ENCODE results near the gene ASF1B.

ASF1B gene

GRCh38 chr19:14091081-14091812 lies 45.1 kb downstream of the ASF1B start:
- peak overlapping the region; percentile 92 for H3K27ac Mint-ChIP-seq
- H3K27me3 Mint-ChIP-seq (ENCODE audit: low read depth, poor library complexity) = peaks cover 10% of the 10 kb centered on the region
- TF ChIP-seq, protein P1, sequence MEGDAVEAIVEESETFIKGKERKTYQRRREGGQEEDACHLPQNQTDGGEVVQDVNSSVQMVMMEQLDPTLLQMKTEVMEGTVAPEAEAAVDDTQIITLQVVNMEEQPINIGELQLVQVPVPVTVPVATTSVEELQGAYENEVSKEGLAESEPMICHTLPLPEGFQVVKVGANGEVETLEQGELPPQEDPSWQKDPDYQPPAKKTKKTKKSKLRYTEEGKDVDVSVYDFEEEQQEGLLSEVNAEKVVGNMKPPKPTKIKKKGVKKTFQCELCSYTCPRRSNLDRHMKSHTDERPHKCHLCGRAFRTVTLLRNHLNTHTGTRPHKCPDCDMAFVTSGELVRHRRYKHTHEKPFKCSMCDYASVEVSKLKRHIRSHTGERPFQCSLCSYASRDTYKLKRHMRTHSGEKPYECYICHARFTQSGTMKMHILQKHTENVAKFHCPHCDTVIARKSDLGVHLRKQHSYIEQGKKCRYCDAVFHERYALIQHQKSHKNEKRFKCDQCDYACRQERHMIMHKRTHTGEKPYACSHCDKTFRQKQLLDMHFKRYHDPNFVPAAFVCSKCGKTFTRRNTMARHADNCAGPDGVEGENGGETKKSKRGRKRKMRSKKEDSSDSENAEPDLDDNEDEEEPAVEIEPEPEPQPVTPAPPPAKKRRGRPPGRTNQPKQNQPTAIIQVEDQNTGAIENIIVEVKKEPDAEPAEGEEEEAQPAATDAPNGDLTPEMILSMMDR (IDR thresholded peaks at IDR 0.05) = no peak
- H3K4me3 Mint-ChIP-seq = peak overlapping the region; percentile 95
- H3K9me3 Mint-ChIP-seq = peaks cover 23% of the 10 kb centered on the region
- DNase-seq = peak; percentile 79
- H3K4me1 Mint-ChIP-seq = peaks cover 25% of the 10 kb centered on the region
- H3K36me3 Mint-ChIP-seq (ENCODE audit: low read depth) = peaks cover 50% of the 10 kb centered on the region

- H3K27me3 Mint-ChIP-seq (ENCODE audit: low read depth, poor library complexity) = peaks cover 10% of the 10 kb centered on the region
- H3K4me1 Mint-ChIP-seq = peaks cover 25% of the 10 kb centered on the region
- H3K9me3 Mint-ChIP-seq = peaks cover 23% of the 10 kb centered on the region
- H3K36me3 Mint-ChIP-seq (ENCODE audit: low read depth) = peaks cover 49% of the 10 kb centered on the region
- peak within 1 kb of the TSS; percentile 95 for H3K4me3 Mint-ChIP-seq
- TF ChIP-seq, protein P1 (IDR thresholded peaks at IDR 0.05) = no peak
- H3K27ac Mint-ChIP-seq = peak within 1 kb of the TSS; percentile 92
- DNase-seq = peak; percentile 84
These were observed 45.8 kb downstream of the ASF1B start, which contains the start of gene SAMD1 for GRCh38 chr19:14090509-14091080. Gene SAMD1, minus strand, starts transcription at chr19:14090751.

- Mint-ChIP-seq H3K4me1 (peaks cover 29% of the 10 kb centered on the region), H3K36me3 (ENCODE audit: low read depth) (peaks cover 47% of the 10 kb centered on the region), H3K9me3 (peaks cover 20% of the 10 kb centered on the region), H3K27me3 (ENCODE audit: low read depth, poor library complexity) (peaks cover 10% of the 10 kb centered on the region), H3K4me3 (peak overlapping the region; percentile 88), H3K27ac (no peak overlapping the region)
- TF ChIP-seq, protein P1 (IDR thresholded peaks at IDR 0.05) = no peak
- DNase-seq = peak; percentile 74
These were observed 46.5 kb downstream of the ASF1B start for GRCh38 chr19:14089662-14090508.

DNA sequence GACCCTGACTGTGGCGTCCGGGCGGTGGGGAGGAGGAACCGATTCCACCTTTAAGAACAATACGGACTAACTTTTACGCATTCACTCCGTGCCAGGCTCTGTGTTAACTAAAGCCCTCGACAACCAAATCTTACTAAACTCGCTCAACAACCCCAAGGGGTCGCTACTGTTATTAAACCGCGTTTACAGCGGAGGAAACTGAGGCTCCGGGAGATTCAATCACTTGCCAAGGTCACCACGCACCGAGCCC lies 47.1 kb downstream of the ASF1B start:
- DNase-seq = no peak
- H3K9me3 Mint-ChIP-seq = peaks cover 14% of the 10 kb centered on the region
- H3K4me1 Mint-ChIP-seq = peaks cover 35% of the 10 kb centered on the region
- H3K27ac Mint-ChIP-seq = peak overlapping the region; percentile 50
- TF ChIP-seq, protein P1 (IDR thresholded peaks at IDR 0.05) = no peak
- H3K4me3 Mint-ChIP-seq = peak overlapping the region; percentile 87
- H3K36me3 Mint-ChIP-seq (ENCODE audit: low read depth) = peaks cover 41% of the 10 kb centered on the region
- H3K27me3 Mint-ChIP-seq (ENCODE audit: low read depth, poor library complexity) = peaks cover 14% of the 10 kb centered on the region

DNA sequence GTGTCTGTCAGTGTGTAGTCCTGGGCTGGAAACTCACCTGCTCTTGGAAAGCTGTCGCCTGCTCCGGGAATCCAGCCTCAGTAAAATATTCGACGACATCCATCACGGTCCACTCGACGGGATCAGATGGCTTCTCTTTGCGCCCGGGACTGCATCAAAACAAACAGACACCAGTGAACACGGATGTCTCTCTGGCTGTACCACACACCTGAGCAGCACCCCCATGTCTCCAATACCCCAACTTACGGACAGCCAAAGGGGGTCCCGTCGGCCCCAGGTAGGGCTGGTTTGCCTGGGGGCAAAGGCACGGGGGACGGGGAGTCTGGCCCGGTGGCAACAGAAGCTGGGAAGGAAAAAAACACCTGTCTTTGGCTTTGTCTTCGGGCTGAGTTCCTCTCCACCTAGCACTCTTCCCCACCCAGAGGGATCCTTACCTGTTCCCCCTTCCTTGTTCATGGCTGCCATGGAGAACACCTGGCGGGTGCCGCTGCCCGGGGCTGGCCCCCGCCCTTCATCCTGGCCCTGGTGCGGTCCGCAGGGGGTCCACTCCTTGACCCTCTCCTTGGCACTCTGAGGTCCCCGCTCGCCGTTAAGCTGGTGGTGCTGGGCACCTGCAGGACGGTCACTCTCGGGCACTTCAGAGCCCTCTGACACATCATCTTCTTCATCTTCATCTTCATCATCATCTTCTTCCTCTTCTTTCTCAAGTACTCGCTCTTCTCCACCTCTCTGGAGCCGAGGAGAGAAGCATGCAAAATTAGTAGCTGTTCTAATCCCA lies 47.6 kb downstream of the ASF1B start:
- peak overlapping the region; percentile 50 for H3K27ac Mint-ChIP-seq
- peak overlapping the region; percentile 87 for H3K4me3 Mint-ChIP-seq
- peaks cover 9% of the 10 kb centered on the region for H3K9me3 Mint-ChIP-seq
- H3K36me3 Mint-ChIP-seq (ENCODE audit: low read depth) = peaks cover 37% of the 10 kb centered on the region
- TF ChIP-seq, protein P1 (IDR thresholded peaks at IDR 0.05) = no peak
- peaks cover 37% of the 10 kb centered on the region for H3K4me1 Mint-ChIP-seq
- H3K27me3 Mint-ChIP-seq (ENCODE audit: low read depth, poor library complexity) = peaks cover 14% of the 10 kb centered on the region
- no peak for DNase-seq

All from nephron progenitor cell (in vitro differentiated cells).